Measurements from ENCODE around the gene TM4SF20.
"Not testable (repeated sequence)": the region's sequence is repeated elsewhere in the genome, so short reads cannot be mapped to it uniquely, and the experiment has no call there.

DNA sequence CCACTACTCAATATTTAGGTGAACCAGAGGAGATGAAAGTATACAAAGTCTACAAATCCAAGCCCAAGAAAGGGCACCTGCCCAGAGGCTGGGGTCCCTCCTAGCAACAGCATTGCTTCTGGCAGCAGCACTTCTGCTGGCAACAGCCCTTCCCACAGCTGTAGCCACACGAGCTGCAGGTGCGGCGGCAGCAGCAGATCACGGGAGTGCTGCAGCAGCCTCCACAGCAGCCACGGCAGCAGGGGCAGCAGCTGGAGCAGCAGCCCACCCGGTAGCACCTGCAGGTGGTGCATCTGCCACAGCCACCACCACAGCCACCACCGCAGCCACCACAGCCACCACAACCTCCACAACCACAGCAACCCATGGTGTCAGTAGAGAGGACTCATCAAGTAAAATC is 8.5 kb upstream of the TM4SF20 start, which contains the start of gene SCYGR1:
- TF ChIP-seq, protein P1, sequence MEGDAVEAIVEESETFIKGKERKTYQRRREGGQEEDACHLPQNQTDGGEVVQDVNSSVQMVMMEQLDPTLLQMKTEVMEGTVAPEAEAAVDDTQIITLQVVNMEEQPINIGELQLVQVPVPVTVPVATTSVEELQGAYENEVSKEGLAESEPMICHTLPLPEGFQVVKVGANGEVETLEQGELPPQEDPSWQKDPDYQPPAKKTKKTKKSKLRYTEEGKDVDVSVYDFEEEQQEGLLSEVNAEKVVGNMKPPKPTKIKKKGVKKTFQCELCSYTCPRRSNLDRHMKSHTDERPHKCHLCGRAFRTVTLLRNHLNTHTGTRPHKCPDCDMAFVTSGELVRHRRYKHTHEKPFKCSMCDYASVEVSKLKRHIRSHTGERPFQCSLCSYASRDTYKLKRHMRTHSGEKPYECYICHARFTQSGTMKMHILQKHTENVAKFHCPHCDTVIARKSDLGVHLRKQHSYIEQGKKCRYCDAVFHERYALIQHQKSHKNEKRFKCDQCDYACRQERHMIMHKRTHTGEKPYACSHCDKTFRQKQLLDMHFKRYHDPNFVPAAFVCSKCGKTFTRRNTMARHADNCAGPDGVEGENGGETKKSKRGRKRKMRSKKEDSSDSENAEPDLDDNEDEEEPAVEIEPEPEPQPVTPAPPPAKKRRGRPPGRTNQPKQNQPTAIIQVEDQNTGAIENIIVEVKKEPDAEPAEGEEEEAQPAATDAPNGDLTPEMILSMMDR (IDR thresholded peaks at IDR 0.05): not testable (repeated sequence)
- not testable (repeated sequence) for TF ChIP-seq POLR2A (IDR thresholded peaks at IDR 0.05); POLR2AphosphoS5 (IDR thresholded peaks at IDR 0.05; ENCODE audit: insufficient read depth in 1 of 2, low read depth in 1 of 2)

Measured in vagina (tissue), 2 donors.